ENCODE measurements around the gene IL5RA.

Gene IL5RA

GRCh38 chr3:3059645-3060044, 50.5 kb downstream of the IL5RA start:
- DNase-seq: no peak

- no peak for DNase-seq
Observed at GRCh38 chr3:3053974-3054373, 56.2 kb downstream of the IL5RA start.

GRCh38 chr3:3038201-3038991, 71.8 kb downstream of the IL5RA start:
- DNase-seq: no peak

- no peak for DNase-seq
Observed at GRCh38 chr3:3037156-3037555, 73.0 kb downstream of the IL5RA start.

GRCh38 chr3:3031326-3031725, 78.8 kb downstream of the IL5RA start:
- DNase-seq: no peak

- DNase-seq: no peak
Observed at GRCh38 chr3:3027976-3028567, 82.1 kb downstream of the IL5RA start.

- DNase-seq: no peak
Observed at GRCh38 chr3:3023111-3023745, 86.9 kb downstream of the IL5RA start.

- no peak for DNase-seq
Observed at GRCh38 chr3:3020209-3020608, 90.0 kb downstream of the IL5RA start.

Measured in inflammatory macrophage treated with lipopolysaccharide for 4 hours (primary cell).